ENCODE data around the gene ZNF219. TPM values are rescaled to one million over a fixed set of nuclear protein-coding genes. Genes with fewer than 3 reads are reported as not detected.
"Not testable (repeated sequence)": the region's sequence is repeated elsewhere in the genome, so short reads cannot be mapped to it uniquely, and the experiment has no call there.

ZNF219 gene
- total and polyA plus RNA-seq, 10 of the 15 experiments (the other 5 are each of a cell fraction or from before 2014, with no cell fraction given) = 0.16 to 6.4 (median 1.9) TPM

- DNase-seq (ENCODE audit: low read depth, low spot score) (no peak), FAIRE-seq (no peak), ATAC-seq (no peak)
- CTCF ChIA-PET = interaction anchor here (1.0 to 4.3 kb wide), 2 partner anchors 22 to 27 kb away, joined by 3 to 57 read pairs; no protein-coding TSS in a partner anchor
- Histone ChIP-seq H3K79me2 (ENCODE audit: control insufficient read depth, insufficient read depth, low read length) (no peaks in the 10 kb centered on the region), H3K4me1 (ENCODE audit: control insufficient read depth, insufficient read depth, low read length) (no peaks in the 10 kb centered on the region), H3K36me3 (ENCODE audit: control insufficient read depth in 2 of 2, insufficient read depth in 2 of 2, low read length in 1 of 2) (no peaks in the 10 kb centered on the region), H4K20me1 (ENCODE audit: control insufficient read depth, insufficient read depth) (no peaks in the 10 kb centered on the region), H3K27me3 (replicated peaks in 1 of 2; ENCODE audit: control insufficient read depth in 2 of 2, insufficient read depth in 2 of 2, low read length in 1 of 2) (peaks cover 0 to 11% of the 10 kb centered on the region in 2 experiments; a peak in 2 of 4 replicates), H2AFZ (ENCODE audit: control insufficient read depth, low read depth, low read length) (no peak within 1 kb of the TSS), H3K27ac (ENCODE audit: control insufficient read depth, insufficient read depth) (no peak within 1 kb of the TSS), H3K4me3 (no peak within 1 kb of the TSS), H3K9me3 (replicated peaks; ENCODE audit: control insufficient read depth, insufficient read depth, low read length) (no peaks in the 10 kb centered on the region), H3K4me2 (ENCODE audit: control insufficient read depth, insufficient read depth) (no peak within 1 kb of the TSS), H3K9ac (ENCODE audit: control insufficient read depth, insufficient read depth, low read length) (no peak within 1 kb of the TSS)
- WGBS (ENCODE audit: insufficient coverage, insufficient replicate concordance, low lambda C conversion rate, missing lambda C conversion rate) = 31% methylated on average over 11 of the region's 11 CpGs
- in situ Hi-C loops (cut with MboI) = no loop called here
- intact Hi-C loops (cut with micrococcal nuclease; ENCODE audit: unreplicated experiment) = no loop called here
- BruUV-seq (replicated peaks) = no TSS peak
- RAD21 ChIA-PET (ENCODE audit: unreplicated experiment) = interaction anchor here (2.1 to 3.5 kb wide), 2 partner anchors 26 to 27 kb away, joined by 5 to 24 read pairs; no protein-coding TSS in a partner anchor
- SMC1A ChIA-PET (ENCODE audit: uncharacterized antibody, unreplicated experiment) = interaction anchor here (3.8 kb wide), 1 partner anchor 27 kb away, joined by 36 read pairs; no protein-coding TSS in a partner anchor
- POLR2A ChIA-PET = no interaction called here
- TF ChIP-seq SMC3 (IDR thresholded peaks at IDR 0.05; ENCODE audit: borderline replicate concordance, low read length) = no peak
- TF ChIP-seq RFX5 (IDR thresholded peaks at IDR 0.05; ENCODE audit: low read depth, low read length) = no peak
- TF ChIP-seq YBX1 (IDR thresholded peaks at IDR 0.05) = no peak
- TF ChIP-seq MXI1 (IDR thresholded peaks at IDR 0.05; ENCODE audit: low read depth, low read length) = no peak
- no peak for TF ChIP-seq ESRRA (IDR thresholded peaks at IDR 0.05; ENCODE audit: low read length)
- no peak for TF ChIP-seq EZH2 (IDR thresholded peaks at IDR 0.05; ENCODE audit: borderline replicate concordance, control insufficient read depth, low read depth, low read length)
- TF ChIP-seq, protein P1, sequence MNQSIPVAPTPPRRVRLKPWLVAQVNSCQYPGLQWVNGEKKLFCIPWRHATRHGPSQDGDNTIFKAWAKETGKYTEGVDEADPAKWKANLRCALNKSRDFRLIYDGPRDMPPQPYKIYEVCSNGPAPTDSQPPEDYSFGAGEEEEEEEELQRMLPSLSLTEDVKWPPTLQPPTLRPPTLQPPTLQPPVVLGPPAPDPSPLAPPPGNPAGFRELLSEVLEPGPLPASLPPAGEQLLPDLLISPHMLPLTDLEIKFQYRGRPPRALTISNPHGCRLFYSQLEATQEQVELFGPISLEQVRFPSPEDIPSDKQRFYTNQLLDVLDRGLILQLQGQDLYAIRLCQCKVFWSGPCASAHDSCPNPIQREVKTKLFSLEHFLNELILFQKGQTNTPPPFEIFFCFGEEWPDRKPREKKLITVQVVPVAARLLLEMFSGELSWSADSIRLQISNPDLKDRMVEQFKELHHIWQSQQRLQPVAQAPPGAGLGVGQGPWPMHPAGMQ (IDR thresholded peaks at IDR 0.05; ENCODE audit: borderline replicate concordance) = no peak
- TF ChIP-seq RUNX3 (IDR thresholded peaks at IDR 0.05; ENCODE audit: low read length) = no peak
- TF ChIP-seq SRF (IDR thresholded peaks at IDR 0.05; ENCODE audit: low read depth in 2 of 2, low read length in 2 of 2) = no peak
- TF ChIP-seq RBBP5 (conservative IDR thresholded peaks at IDR 0.05) = no peak
- TF ChIP-seq ATF7 (IDR thresholded peaks at IDR 0.05; ENCODE audit: low read depth) = no peak
- TF ChIP-seq, protein P2, sequence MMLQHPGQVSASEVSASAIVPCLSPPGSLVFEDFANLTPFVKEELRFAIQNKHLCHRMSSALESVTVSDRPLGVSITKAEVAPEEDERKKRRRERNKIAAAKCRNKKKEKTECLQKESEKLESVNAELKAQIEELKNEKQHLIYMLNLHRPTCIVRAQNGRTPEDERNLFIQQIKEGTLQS (IDR thresholded peaks at IDR 0.05; ENCODE audit: borderline replicate concordance, extremely low read depth, low read depth, low read length) = no peak
Measured at GRCh38 chr14:21041676-21042433, 56.6 kb downstream of the ZNF219 start, which contains the start of gene RNASE7. TSS of gene RNASE7 (plus strand) at chr14:21042362. CDS start at chr14:21042993, 631 bp downstream.

DNA sequence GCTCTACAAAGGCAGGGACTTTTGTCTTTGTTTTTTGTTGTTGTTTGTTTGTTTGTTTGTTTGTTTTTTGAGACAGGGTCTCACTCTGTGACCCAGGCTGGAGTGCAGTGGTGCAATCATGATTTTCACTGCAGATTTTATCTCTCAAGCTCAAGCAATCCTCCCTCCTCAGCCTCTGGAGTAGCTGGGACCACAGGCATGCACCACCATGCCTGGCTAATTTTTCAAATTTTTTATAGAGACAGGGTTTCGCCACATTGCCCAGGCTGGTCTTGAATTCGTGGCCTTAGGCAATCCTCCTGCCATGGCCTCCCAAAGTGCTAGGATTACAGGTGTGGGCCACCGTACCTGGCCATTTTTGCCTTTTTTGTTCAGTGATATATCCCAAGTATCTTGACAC, 57.5 kb downstream of the ZNF219 start:
- H3K4me1 ChIP-seq (ENCODE audit: control insufficient read depth, insufficient read depth, low read length); in situ Hi-C loops (cut with MboI); FAIRE-seq; H3K4me2 ChIP-seq (ENCODE audit: control insufficient read depth, insufficient read depth); H4K20me1 ChIP-seq (ENCODE audit: control insufficient read depth, insufficient read depth); BruUV-seq (replicated peaks); H3K9me3 ChIP-seq (replicated peaks; ENCODE audit: control insufficient read depth, insufficient read depth, low read length); H2AFZ ChIP-seq (ENCODE audit: control insufficient read depth, low read depth, low read length); H3K4me3 ChIP-seq; H3K79me2 ChIP-seq (ENCODE audit: control insufficient read depth, insufficient read depth, low read length); ATAC-seq; H3K36me3 ChIP-seq (ENCODE audit: control insufficient read depth in 2 of 2, insufficient read depth in 2 of 2, low read length in 1 of 2); H3K9ac ChIP-seq (ENCODE audit: control insufficient read depth, insufficient read depth, low read length); H3K27ac ChIP-seq (ENCODE audit: control insufficient read depth, insufficient read depth); DNase-seq (ENCODE audit: low read depth, low spot score): not testable (repeated sequence)
- CTCF ChIA-PET = interaction anchor here (0.8 to 4.3 kb wide), 10 partner anchors 10 to 70 kb away, joined by 3 to 57 read pairs (median 4); no protein-coding TSS in a partner anchor
- POLR2A ChIA-PET = interaction anchor here (0.8 kb wide), 1 partner anchor 27 kb away, joined by 3 read pairs; no protein-coding TSS in a partner anchor
- H3K27me3 ChIP-seq (replicated peaks in 1 of 2; ENCODE audit: control insufficient read depth in 2 of 2, insufficient read depth in 2 of 2, low read length in 1 of 2) = peaks cover 0 to 11% of the 10 kb centered on the region in 2 experiments; a peak in 3 of 4 replicates
- 26% methylated on average over 3 of the region's 3 CpGs for WGBS (ENCODE audit: insufficient coverage, insufficient replicate concordance, low lambda C conversion rate, missing lambda C conversion rate)
- intact Hi-C loops (cut with micrococcal nuclease; ENCODE audit: unreplicated experiment) = loop anchor here (1.0 kb wide), 1 partner anchor 27 kb away; no protein-coding TSS in a partner anchor
- RAD21 ChIA-PET (ENCODE audit: unreplicated experiment) = interaction anchor here (0.6 to 3.5 kb wide), 5 partner anchors 26 to 51 kb away, joined by 3 to 24 read pairs (median 4); no protein-coding TSS in a partner anchor
- SMC1A ChIA-PET (ENCODE audit: uncharacterized antibody, unreplicated experiment) = interaction anchor here (1.8 to 3.8 kb wide), 2 partner anchors 26 to 53 kb away, joined by 4 to 36 read pairs; no protein-coding TSS in a partner anchor
